SU-DHL-6 (cell line): ENCODE measurements around the gene SIGLEC6.

Experiments used
- H2AFZ ChIP-seq: fragments of 200-600 bp; sonication (generic); 2 replicates; pipeline ENCODE4 v1.6.1; 2014; ENCODE audit warnings: low read depth, mild to moderate bottlenecking, moderate library complexity, mixed read lengths, antibody characterized with exemption, low read length; ENCODE audit not compliant: severe bottlenecking
- H3F3A ChIP-seq: fragments of 200-600 bp; shearing (Covaris generic); 2 replicates; pipeline ENCODE4 v1.6.0; 2016; ENCODE audit warnings: antibody characterized with exemption, mild to moderate bottlenecking; ENCODE audit not compliant: insufficient read depth
- H3K27ac ChIP-seq: fragments of 200-600 bp; sonication (generic); 2 replicates; pipeline ENCODE4 v1.5.1; 2016; ENCODE audit warnings: low read depth, mild to moderate bottlenecking, low read length, moderate library complexity, mixed read lengths
- H3K27me3 ChIP-seq: fragments of 200-600 bp; sonication (generic), shearing (Covaris generic); 2 replicates; pipeline ENCODE4 v1.6.0; 2014; ENCODE audit warnings: mild to moderate bottlenecking, low read length
- H3K36me3 ChIP-seq: fragments of 200-600 bp; sonication (generic); 2 replicates; pipeline ENCODE4 v1.6.1; 2014; ENCODE audit warnings: mild to moderate bottlenecking, low read length, mixed read lengths
- H3K4me2 ChIP-seq: fragments of 300-600, 200-600 bp; shearing (Covaris generic), sonication (generic); 2 replicates; pipeline ENCODE4 v1.6.0; 2014; ENCODE audit warnings: low read length, low read depth, mild to moderate bottlenecking; ENCODE audit not compliant: poor library complexity, severe bottlenecking
- H3K4me3 ChIP-seq: fragments of 200-600 bp; sonication (generic); 2 replicates; pipeline ENCODE4 v1.5.1; 2014; ENCODE audit warnings: antibody characterized with exemption, low read length, mild to moderate bottlenecking, mixed read lengths; ENCODE audit not compliant: insufficient read depth, poor library complexity, severe bottlenecking
- H3K79me2 ChIP-seq: fragments of 200-600 bp; sonication (generic); 2 replicates; pipeline ENCODE4 v1.6.1; 2014; ENCODE audit warnings: mild to moderate bottlenecking, low read length, moderate library complexity; ENCODE audit not compliant: insufficient read depth
- H3K9ac ChIP-seq: fragments of 200-600 bp; sonication (generic); 2 replicates; pipeline ENCODE4 v1.7.0; 2014; ENCODE audit warnings: mild to moderate bottlenecking, low read length
- H3K9me2 ChIP-seq: fragments of 200-600 bp; sonication (generic); replicated peaks from 2 replicates; pipeline ENCODE4 v1.6.1; 2014; ENCODE audit warnings: low read length; ENCODE audit not compliant: insufficient read depth
- H3K9me3 ChIP-seq: fragments of 200-600 bp; sonication (generic); 2 replicates; pipeline ENCODE4 v1.6.1; 2014; ENCODE audit warnings: low read length, mixed read lengths; ENCODE audit not compliant: insufficient read depth
- H4K20me1 ChIP-seq: fragments of 200-600 bp; sonication (generic); 2 replicates; pipeline ENCODE4 v1.6.1; 2014; ENCODE audit warnings: low read depth, mild to moderate bottlenecking, antibody characterized with exemption, low read length, moderate library complexity, mixed read lengths
- EZH2phosphoT487 ChIP-seq: fragments of 200-600 bp; sonication (generic), shearing (Covaris generic); conservative IDR thresholded peaks from 2 replicates; pipeline ENCODE4 v1.6.1; 2018; ENCODE audit warnings: mild to moderate bottlenecking, antibody characterized with exemption, low read length, moderate library complexity, mixed read lengths
- TF ChIP-seq, protein P1 (sequence below): fragments of 200-600 bp; sonication (generic); IDR thresholded peaks from one replicate; pipeline ENCODE4 v1.5.1; 2017; ENCODE audit warnings: antibody characterized with exemption, mild to moderate bottlenecking, low read length, moderate library complexity; ENCODE audit not compliant: insufficient read depth, poor library complexity, severe bottlenecking

Gene SIGLEC6

GRCh38 chr19:51488491-51488890, 43.0 kb downstream of the SIGLEC6 start:
- Histone ChIP-seq H4K20me1 (no peaks in the 10 kb centered on the region), H3K27me3 (no peaks in the 10 kb centered on the region), H3K36me3 (no peaks in the 10 kb centered on the region), H3K79me2 (no peaks in the 10 kb centered on the region), H3K9ac (no peak overlapping the region), H3K27ac (no peak overlapping the region), H3K9me3 (no peaks in the 10 kb centered on the region), H3F3A (no peaks in the 10 kb centered on the region), H3K4me3 (no peak overlapping the region), H3K4me2 (no peak overlapping the region), H2AFZ (no peak overlapping the region), H3K9me2 (no peaks in the 10 kb centered on the region)
- TF ChIP-seq, protein P1, sequence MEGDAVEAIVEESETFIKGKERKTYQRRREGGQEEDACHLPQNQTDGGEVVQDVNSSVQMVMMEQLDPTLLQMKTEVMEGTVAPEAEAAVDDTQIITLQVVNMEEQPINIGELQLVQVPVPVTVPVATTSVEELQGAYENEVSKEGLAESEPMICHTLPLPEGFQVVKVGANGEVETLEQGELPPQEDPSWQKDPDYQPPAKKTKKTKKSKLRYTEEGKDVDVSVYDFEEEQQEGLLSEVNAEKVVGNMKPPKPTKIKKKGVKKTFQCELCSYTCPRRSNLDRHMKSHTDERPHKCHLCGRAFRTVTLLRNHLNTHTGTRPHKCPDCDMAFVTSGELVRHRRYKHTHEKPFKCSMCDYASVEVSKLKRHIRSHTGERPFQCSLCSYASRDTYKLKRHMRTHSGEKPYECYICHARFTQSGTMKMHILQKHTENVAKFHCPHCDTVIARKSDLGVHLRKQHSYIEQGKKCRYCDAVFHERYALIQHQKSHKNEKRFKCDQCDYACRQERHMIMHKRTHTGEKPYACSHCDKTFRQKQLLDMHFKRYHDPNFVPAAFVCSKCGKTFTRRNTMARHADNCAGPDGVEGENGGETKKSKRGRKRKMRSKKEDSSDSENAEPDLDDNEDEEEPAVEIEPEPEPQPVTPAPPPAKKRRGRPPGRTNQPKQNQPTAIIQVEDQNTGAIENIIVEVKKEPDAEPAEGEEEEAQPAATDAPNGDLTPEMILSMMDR: no peak
- no peak for TF ChIP-seq EZH2phosphoT487

GRCh38 chr19:51485960-51486660, 45.4 kb downstream of the SIGLEC6 start:
- Histone ChIP-seq H3K9ac (no peak overlapping the region), H2AFZ (no peak overlapping the region), H3F3A (no peaks in the 10 kb centered on the region), H3K4me2 (no peak overlapping the region), H3K27me3 (no peaks in the 10 kb centered on the region), H3K9me2 (no peaks in the 10 kb centered on the region), H3K27ac (no peak overlapping the region), H3K4me3 (no peak overlapping the region), H3K9me3 (no peaks in the 10 kb centered on the region), H3K36me3 (no peaks in the 10 kb centered on the region), H3K79me2 (no peaks in the 10 kb centered on the region), H4K20me1 (no peaks in the 10 kb centered on the region)
- no peak for TF ChIP-seq EZH2phosphoT487
- TF ChIP-seq, protein P1: no peak

- Histone ChIP-seq H2AFZ (no peak overlapping the region), H3K4me2 (no peak overlapping the region), H3K9me2 (no peaks in the 10 kb centered on the region), H3K79me2 (no peaks in the 10 kb centered on the region), H3K4me3 (no peak overlapping the region), H3K27me3 (no peaks in the 10 kb centered on the region), H4K20me1 (no peaks in the 10 kb centered on the region), H3K9me3 (no peaks in the 10 kb centered on the region), H3F3A (no peaks in the 10 kb centered on the region), H3K36me3 (no peaks in the 10 kb centered on the region), H3K27ac (no peak overlapping the region), H3K9ac (no peak overlapping the region)
- TF ChIP-seq, protein P1: no peak
- no peak for TF ChIP-seq EZH2phosphoT487
Measured at GRCh38 chr19:51480590-51480989, 50.9 kb downstream of the SIGLEC6 start.
